Measurements from ENCODE around the gene TSTD1.
"Not testable (repeated sequence)": the region's sequence is repeated elsewhere in the genome, so short reads cannot be mapped to it uniquely, and the experiment has no call there.

Gene TSTD1

GRCh38 chr1:161020509-161021164 is 18.1 kb downstream of the TSTD1 start, which contains the start of gene F11R:
TSS of gene F11R (minus strand) at chr1:161021152. CDS start at chr1:161021073, 79 bp downstream.
- H3K4me3 ChIP-seq (ENCODE audit: low read depth, low read length) = peak within 1 kb of the TSS; percentile 70
- TF ChIP-seq CTCF (IDR thresholded peaks at IDR 0.05; ENCODE audit: borderline replicate concordance, insufficient read depth, low read depth, low read length) = 0 out of 2 replicates have a peak, but pooled peaks have one; percentile 7

GRCh38 chr1:161019751-161020495 is 18.8 kb downstream of the TSTD1 start:
- H3K4me3 ChIP-seq (ENCODE audit: low read depth, low read length) = peak overlapping the region; percentile 70
- no peak for TF ChIP-seq CTCF (IDR thresholded peaks at IDR 0.05; ENCODE audit: borderline replicate concordance, insufficient read depth, low read depth, low read length)

GRCh38 chr1:161019111-161019660 is 19.6 kb downstream of the TSTD1 start:
- peak overlapping the region; percentile 17 for H3K4me3 ChIP-seq (ENCODE audit: low read depth, low read length)

GRCh38 chr1:161018631-161018930 is 20.2 kb downstream of the TSTD1 start:
- no peak overlapping the region for H3K4me3 ChIP-seq (ENCODE audit: low read depth, low read length)

GRCh38 chr1:161017756-161018630 is 20.8 kb downstream of the TSTD1 start:
- no peak for TF ChIP-seq CTCF (IDR thresholded peaks at IDR 0.05; ENCODE audit: borderline replicate concordance, insufficient read depth, low read depth, low read length)
- no peak overlapping the region for H3K4me3 ChIP-seq (ENCODE audit: low read depth, low read length)

More at GRCh38 chr1:161018631-161018930, 20.2 kb downstream of the TSTD1 start:
- no peak for TF ChIP-seq CTCF (IDR thresholded peaks at IDR 0.05; ENCODE audit: borderline replicate concordance, insufficient read depth, low read depth, low read length)

- not testable (repeated sequence) for H3K4me3 ChIP-seq (ENCODE audit: low read depth, low read length)
Measured at GRCh38 chr1:161017181-161017580, 21.6 kb downstream of the TSTD1 start.

GRCh38 chr1:161016683-161017082 is 22.1 kb downstream of the TSTD1 start:
- not testable (repeated sequence) for H3K4me3 ChIP-seq (ENCODE audit: low read depth, low read length)

- H3K4me3 ChIP-seq (ENCODE audit: low read depth, low read length) = peak overlapping the region; percentile 0
- TF ChIP-seq CTCF (IDR thresholded peaks at IDR 0.05; ENCODE audit: borderline replicate concordance, insufficient read depth, low read depth, low read length) = no peak
Measured at GRCh38 chr1:161013488-161014230, 25.1 kb downstream of the TSTD1 start.
